GM12872 (cell line): Measurements from ENCODE around the gene P3H4.

ENCODE experiments used
- TF ChIP-seq, protein P1 (sequence below): IDR thresholded peaks from 3 replicates; pipeline ENCODE4 v1.5.1; 2011; ENCODE audit warnings: low read depth, mild to moderate bottlenecking, low read length, moderate library complexity; ENCODE audit not compliant: insufficient read depth

P3H4 gene, protein sequence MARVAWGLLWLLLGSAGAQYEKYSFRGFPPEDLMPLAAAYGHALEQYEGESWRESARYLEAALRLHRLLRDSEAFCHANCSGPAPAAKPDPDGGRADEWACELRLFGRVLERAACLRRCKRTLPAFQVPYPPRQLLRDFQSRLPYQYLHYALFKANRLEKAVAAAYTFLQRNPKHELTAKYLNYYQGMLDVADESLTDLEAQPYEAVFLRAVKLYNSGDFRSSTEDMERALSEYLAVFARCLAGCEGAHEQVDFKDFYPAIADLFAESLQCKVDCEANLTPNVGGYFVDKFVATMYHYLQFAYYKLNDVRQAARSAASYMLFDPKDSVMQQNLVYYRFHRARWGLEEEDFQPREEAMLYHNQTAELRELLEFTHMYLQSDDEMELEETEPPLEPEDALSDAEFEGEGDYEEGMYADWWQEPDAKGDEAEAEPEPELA

DNA sequence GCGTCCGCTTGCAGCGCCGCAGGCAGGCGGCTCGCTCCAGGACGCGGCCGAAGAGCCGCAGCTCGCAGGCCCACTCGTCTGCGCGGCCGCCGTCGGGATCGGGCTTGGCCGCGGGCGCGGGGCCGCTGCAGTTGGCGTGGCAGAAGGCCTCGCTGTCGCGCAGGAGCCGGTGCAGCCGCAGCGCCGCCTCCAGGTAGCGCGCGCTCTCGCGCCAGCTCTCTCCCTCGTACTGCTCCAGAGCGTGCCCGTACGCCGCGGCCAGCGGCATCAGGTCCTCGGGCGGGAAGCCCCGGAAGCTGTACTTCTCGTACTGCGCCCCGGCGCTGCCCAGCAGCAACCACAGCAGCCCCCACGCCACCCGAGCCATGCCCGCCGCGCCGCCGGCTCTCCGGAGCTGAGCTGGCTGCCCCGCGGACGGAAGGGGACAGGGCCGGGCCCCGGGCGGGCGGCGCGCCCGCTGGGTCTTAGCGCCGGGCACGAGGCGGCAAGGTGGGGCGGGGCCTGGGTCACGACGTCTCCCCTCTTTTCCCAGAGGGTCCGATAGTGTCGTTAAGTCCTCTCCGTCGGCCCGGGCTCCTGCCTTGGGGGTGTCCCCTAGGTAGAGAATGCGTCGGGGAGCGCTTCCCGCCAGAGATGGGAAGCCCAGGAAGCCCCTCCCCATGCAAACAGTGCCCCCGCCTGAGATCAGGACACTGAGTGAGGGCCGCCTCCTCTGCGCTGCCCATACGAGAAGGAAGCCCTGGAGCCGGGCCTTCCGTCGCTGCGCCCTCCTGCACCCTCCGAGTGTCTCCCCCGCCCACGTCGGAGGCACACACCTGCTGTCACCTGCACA is at the start of gene P3H4:
Gene P3H4, minus strand, starts transcription at position 401 of the 832 bp plus-strand sequence. Its CDS starts 34 bp downstream, at position 367.
- TF ChIP-seq, protein P1, sequence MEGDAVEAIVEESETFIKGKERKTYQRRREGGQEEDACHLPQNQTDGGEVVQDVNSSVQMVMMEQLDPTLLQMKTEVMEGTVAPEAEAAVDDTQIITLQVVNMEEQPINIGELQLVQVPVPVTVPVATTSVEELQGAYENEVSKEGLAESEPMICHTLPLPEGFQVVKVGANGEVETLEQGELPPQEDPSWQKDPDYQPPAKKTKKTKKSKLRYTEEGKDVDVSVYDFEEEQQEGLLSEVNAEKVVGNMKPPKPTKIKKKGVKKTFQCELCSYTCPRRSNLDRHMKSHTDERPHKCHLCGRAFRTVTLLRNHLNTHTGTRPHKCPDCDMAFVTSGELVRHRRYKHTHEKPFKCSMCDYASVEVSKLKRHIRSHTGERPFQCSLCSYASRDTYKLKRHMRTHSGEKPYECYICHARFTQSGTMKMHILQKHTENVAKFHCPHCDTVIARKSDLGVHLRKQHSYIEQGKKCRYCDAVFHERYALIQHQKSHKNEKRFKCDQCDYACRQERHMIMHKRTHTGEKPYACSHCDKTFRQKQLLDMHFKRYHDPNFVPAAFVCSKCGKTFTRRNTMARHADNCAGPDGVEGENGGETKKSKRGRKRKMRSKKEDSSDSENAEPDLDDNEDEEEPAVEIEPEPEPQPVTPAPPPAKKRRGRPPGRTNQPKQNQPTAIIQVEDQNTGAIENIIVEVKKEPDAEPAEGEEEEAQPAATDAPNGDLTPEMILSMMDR = peak; percentile 76

DNA sequence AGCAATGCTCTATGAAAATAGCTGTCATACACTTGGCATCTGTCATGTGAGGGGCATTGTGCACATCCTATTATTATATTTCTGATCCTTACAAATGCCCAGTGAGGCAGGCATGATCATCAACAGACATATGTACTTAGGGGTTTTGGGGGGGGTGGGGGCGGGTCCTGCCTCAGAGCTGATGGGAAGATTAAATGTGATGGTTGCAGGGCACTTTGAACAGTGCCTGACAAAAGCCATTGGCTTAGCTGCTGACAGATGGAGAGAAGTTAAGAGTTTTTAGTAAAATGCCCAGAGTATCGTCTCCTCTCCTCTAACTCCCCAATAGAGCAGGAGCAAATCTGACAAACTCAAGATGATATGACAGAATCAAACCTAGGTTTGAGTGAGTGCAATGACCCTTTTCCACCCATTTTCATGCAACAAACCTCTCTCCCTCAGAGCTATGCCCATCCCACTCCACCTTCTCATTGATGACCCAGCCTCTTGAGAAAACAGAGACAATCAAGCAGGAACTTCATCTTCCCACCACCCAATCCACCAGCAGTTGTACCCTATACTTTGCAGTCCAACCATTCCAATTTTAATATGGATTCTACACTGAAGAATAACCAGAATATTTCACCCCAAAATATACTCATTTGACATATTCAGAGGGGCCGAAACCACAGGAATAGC is 48.6 kb upstream of the P3H4 start:
- TF ChIP-seq, protein P1 = no peak

DNA sequence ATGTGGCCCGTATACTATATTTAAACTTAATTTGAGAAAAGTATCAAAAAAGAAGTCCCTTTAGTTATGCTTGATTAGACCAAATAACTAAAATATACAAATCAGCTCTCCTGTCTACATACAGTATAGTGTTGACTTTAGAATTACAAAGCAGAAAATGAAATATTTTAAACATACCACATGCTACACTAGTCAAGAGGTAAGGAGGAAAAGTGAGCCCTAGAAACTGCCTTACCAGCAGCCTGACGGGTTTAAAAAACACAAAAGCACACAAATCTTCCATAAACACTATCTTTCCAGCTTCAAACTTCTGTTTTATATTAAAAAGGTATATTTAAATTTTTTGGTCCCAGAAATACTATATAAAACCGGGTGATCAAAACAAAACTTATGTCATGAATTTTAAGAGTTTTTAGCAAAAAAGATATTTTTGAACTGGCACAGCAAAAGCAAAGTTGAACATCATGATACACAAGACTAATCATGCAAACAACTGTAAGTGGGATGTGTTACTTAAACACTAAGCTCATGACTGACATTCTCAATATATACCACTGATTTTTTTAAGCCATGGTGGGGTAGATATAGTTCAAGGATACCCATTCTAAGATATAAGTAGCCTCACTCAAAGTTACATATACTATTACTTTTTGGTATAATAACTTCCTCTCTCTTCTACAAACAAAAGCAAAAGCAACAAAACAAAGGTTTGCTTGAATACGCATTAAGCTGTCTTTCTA is 37.7 kb upstream of the P3H4 start:
- TF ChIP-seq, protein P1 = no peak

DNA sequence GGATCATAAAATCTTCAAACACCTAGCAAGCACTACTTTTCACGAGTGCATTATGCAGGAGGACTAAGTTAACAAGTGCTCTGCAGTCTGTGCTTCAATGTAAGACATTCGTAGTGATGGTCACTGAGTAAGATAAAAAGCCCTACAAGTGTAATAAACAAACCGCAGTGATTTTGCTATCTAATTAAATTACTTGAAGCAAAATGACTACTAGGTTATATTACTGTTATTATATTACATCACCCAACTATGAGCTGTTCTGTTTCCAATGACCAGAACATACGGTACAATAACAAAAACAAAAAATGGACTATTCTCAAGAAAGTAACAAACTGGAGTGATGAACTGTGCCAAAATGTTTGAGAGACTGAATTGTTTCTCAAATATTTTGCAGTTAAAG is 37.0 kb upstream of the P3H4 start:
- TF ChIP-seq, protein P1 = no peak

DNA sequence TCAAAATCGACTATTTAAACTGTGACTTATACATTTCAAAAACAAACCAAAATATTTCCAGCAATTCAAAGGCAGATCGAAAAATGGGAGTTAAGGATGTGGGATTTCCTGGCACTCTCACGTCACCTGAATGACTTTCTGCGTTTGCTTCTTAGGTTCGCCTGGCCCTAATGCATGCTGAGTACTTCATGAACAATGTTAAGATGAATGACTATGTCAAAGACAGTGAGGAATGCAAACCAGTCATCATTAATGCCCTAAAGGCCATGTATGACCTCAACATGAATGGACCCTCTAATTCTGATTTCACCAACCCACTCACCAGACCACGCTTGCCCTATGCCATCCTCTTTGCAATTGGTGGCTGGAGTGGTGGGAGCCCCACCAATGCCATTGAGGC is 33.2 kb upstream of the P3H4 start:
- TF ChIP-seq, protein P1 = no peak

DNA sequence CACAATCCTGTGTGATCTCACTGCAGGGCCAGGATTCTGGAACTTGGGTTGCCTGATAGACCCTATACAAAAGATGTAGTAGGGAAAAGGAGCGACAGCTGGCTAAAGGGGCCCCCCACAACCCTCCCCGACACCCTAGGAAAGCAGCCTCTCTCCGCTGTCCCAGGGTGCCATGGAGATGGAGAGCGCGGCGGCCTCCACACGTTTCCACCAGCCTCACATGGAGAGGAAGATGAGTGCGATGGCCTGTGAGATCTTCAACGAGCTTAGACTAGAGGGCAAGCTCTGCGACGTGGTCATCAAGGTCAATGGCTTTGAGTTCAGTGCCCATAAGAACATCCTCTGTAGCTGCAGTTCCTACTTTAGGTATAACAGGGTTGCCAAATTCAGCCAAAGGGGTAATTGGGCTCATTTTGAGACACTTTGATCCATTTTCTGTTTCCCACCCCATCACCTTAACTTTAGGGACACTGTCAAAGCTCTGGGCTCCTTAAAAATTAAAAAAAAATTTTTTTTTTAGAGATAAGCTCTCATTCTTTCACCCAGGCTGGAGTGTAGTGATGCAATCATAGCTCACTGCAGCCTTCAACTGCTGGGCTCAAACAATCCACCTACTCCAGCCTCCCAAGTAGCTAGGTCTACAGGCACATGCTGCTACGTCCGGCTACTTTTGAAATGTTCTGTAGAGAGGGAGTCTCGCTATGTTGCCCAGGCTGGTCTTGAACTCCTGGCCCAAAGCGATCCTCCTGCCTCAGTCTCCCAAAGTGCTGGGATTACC is 26.2 kb upstream of the P3H4 start, which contains the start of gene KLHL10:
Gene KLHL10, plus strand, starts transcription at position 65 of the 778 bp plus-strand sequence. Its CDS starts 108 bp downstream, at position 173.
- TF ChIP-seq, protein P1 = no peak
